GM19240 (cell line): ENCODE data around the gene FANCE.

Source experiments
- DNase-seq: peaks from one replicate; pipeline ENCODE4 v3.0.0; 2011; ENCODE audit warnings: low spot score; ENCODE audit not compliant: insufficient read length

The FANCE gene

DNA sequence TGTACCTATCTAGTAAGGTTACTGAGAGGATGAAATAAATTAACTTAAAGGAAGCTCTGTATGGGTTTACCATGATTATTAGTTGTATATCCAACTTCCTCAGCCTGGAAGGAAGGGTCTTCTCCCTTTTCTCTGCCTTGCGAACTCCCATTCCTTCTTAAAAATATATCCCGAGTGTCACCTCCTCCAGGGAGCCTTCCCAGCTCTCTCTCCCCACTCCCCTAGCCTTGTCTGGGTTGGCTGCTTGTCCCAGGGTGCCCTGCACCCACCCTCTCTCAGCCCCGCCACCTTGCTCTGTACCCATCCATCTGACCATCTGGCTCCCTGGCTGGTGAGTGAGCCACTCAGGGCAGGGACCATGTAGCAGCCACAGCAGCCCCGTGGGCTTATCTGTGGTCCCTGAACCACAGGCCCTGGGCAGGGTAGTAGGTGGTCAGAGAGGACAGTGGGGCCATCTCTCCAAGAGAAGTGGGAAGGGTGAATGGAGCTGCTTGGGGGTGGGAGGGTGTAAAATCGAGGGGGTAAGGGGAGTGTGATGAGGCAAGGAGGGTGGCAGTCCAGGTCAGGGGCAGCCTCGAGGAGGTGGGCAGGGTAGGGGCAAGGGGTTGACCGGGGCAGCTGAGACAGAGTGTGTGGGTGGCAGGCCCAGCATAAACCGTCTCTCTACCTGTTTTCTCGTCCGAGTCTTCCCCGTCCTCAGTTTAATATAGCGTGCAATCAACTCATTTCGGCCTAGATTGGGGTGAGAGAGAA is 31.9 kb downstream of the FANCE start:
- DNase-seq = no peak

DNA sequence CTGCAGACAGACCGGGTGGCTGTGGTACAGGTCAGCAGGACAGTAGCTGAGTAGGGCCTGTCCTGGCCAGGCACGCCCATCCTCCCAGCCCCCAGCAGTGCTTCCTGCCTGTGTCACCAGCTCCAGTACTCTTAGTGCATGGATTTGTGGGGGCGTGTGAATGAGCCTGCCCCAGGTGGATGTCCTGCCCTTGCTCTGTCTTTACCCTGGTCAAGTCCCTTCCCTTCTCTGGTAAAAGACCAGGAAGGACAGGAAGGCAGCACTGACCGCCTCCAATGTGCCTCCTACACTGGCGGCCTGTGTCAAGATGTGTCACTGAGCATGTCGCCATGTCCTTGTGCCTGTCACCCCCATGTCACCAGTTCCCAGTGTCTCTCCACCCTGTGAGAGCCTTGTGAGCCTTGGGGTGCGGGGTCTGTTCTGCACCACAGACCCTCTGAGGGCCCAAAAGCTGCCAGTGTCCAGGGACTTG is 32.8 kb downstream of the FANCE start:
- DNase-seq = no peak

DNA sequence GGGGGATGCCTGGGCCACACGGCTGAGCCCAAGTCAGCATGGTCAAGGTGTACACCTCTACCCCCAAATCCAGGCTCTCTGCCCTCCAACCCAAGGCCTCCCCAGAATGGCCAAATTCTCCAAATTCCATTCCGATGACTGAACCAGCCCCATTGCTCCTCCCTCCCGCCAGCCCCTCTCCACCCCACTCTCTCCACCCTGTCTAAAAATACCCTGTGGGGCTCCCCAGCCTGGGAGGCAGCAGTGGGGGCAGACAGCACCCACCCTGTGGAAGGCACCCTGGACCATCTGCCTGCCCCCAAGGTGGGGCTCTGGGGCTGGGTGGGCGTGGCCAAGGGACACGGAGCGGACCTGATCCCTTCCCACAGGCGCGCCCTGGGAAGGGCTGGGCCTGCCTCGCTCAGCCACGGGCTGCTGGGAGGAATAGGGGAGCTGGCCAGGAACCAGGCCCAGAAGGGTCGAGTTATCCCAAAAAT is 33.3 kb downstream of the FANCE start:
- DNase-seq = no peak

DNA sequence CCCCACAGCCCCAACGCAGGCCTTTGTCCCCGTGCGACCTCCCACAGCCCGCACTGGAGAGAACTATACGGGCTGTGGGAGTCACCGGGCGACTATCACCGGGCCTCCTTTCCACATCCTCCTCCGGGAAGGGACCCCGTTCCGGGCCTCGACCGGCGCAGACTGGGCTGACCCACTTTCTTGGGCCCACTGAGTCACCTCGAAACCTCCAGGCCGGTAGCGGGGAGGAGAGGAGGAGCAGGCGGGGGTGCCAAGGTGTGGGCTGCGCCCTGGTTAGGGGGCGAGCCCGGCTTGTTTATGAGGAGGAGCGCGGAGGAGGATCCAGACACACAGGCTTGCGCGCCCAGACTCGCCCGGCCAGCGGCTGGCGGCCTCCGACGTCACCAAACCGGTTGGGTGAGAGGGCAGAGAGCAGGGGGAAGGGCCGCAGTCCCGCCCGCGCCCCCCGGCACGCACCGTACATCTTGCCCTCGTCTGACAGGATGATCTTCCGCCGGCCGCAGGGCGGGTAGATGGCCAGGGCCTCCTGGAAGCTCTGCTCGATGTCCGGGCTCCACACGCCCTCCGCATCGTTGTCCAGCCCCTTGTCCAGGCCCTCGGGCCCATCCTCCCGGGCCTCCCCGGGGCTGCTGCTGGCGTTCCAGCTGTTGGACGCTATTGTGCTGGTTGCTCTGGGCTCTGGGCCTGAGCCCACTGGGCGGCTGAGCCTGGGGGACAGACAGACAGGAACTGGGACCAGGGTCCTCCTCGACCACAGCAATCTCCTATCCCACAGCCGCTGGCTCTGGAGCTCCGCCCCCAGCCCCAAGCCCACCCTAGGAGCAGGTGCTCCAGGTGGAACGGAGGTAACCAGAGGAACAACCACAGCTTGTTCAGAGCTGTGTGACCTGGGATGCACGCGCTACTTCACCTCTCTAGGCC is 34.1 kb downstream of the FANCE start:
- no peak for DNase-seq

DNA sequence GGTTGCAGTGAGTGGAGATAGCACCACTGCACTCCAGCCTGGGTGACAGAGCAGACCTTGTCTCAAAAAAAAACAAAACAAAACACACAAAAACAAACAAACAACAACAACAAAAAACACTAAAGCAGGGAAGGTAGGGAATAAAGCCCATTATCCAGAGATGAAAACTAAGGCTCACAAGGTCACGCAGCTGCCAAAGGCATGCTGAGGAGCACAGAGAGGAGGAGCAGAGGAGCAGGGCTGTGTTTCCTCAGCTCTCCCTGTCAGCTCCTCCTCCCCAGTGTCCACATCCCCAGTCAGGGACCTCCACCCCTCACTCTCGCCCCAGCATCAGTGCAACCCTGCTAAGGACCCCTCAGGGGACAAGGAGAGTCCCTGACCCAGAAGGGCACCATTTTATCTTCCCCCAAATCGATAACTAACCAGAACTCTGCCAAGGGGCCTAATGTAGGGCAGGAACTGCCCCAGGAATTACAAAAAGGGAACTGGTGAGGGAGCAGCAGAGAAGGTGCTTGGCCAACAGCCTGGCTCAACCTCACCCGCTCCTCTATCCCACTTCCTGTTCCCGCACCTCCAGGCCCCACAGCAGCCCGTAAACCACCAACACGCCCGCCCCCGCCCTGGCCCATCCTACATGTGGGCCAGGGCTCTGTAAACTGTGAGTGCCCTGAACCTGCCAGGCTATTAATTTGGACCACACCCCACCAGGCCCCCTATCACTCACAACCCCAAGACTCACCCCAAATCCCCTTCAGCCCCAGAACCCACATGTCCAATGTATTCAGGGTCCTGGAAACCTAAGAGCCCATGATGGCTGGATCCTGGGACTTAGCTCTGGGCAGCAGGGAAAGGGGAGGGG is 35.7 kb downstream of the FANCE start:
- DNase-seq = no peak

DNA sequence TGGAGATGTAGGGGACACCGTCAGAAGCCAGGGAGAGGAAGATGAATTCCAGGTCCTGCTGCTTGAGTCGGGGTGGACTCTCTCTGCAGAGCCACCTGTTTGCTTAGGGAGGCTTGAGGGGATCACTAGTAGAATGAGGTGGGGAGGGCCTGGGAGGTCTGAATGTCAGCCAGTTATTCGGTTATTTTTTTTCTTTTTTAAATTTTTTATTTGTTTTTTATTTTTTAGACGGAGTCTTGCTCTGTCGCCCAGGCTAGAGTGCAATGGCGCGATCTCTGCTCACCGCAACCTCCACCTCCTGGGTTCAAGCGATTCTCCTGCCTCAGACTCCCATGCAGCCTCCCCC is 36.4 kb downstream of the FANCE start:
- DNase-seq = no peak

DNA sequence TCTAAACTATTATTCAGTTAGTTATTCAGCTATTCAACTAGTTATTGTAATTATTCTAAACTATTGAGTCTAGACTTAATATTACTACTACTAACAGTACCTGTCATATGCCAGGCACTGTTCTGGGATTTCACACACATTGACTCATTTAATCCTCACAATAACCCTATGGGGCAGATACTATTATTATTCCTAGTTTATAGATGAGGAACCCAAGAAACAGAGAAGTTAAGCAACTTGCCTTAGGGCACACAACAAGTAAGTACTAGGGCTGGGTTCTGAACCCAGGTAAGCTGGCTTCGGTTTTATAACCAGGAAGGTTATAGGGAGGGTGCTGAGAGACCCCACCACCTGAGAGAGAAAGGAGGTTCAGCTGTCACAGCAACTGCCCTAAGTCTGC is 36.9 kb downstream of the FANCE start:
- no peak for DNase-seq

DNA sequence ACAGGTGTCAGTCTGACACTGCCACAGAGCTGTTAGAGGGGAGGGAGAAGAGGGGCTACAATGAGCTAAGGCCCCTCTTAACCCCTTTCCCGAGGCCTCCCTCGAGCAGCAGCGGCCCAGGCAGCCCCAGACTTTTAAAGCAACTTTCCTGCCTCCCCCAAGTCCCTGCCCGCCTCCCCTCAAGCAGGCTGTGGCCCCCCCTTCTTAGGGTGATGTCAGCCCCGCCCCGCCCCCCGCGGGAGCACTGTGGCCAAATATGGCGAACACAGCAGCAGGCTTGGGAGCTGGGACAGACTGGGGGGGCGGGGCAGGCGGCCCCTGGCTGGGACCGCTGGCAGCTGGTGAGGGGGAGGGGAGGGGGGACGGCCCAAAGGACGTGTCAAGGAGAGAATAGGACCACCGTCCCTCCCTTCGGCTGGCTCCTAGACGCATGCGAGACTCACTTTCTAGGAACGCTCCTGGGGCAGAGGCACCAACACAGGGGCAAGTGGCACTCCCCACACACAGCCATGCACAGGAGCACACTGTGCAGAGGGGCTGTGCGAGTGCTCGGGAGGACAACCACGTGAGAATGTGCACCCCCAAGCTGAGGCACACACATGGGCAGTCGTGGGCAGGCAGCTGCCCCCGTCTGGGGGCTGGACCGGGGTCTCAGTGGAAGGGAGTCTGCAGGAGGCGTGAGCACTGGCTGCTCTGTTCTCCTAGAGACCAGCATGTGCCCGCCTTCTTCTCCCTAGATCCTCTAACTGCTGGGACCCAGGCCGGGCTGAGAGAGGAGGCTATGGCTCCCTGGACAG is 38.1 kb downstream of the FANCE start:
- DNase-seq = no peak

DNA sequence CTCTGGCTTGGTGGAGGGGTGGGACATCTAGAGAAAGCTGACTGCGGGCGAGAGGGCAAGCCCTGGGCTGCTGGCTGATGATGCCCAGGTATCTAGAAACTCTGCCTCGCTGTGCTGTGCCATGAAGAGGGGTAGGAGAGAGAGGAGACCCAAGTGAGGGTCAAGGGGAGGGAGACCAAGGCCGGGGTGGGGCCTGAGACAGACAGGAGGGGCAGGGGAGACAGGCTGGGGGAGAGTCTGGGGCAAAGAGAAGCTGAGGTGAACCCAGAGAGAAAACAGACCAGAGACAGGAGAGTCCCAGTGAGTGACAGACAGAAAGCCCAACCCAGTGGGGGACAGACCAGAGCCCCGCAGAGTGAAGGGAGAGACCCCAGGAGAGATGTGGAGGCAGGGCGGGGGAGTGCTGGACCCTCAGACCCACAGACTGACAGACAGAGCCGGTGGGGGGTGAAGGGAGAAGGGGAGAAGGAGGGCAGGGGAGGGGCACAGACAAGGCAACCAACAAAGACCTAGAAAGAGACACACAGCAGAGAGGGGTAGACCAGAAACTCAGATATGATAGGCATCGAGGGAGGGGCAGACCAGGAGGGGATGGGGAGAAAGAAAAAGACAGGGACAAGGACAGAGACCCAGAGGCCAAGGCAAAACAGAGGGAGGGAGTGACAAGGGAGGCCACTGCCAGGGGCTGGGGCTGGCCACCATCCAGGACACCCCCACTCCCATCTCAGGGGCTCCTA is 38.9 kb downstream of the FANCE start:
- DNase-seq = no peak

DNA sequence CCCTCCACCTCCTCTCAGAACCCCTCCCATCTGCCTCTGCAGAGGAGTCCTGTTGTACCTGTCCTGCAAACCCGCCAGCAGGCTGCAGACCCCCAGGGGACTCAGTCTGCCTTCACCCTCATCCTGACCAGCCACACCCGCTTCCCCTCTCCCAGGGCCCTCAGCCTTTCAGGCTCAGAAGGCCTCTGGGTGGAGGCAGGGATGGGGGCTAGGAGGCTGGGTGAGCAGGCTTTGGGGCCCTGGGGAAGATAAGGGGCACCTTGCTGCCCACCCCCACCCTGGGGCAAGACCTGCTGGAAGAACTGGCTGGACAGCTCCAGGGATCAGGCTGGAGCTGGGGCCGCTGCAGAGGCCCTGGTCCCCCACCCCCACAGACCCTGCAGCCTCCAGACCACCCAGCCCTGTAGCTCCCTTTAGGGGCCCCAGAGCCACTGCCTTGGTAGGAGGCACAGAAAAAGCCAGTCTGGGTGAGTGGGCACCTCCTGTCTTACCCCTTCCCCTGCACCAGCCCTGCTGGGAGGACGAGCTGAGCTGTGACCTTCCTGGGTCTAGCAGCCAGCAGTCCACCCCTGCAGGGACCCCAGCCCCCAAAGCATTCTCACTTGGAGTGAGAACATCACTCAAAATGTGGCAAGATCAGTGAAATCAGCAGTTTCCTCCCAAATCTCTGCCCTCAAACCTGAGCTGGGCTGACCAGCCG is 39.6 kb downstream of the FANCE start:
- no peak for DNase-seq

DNA sequence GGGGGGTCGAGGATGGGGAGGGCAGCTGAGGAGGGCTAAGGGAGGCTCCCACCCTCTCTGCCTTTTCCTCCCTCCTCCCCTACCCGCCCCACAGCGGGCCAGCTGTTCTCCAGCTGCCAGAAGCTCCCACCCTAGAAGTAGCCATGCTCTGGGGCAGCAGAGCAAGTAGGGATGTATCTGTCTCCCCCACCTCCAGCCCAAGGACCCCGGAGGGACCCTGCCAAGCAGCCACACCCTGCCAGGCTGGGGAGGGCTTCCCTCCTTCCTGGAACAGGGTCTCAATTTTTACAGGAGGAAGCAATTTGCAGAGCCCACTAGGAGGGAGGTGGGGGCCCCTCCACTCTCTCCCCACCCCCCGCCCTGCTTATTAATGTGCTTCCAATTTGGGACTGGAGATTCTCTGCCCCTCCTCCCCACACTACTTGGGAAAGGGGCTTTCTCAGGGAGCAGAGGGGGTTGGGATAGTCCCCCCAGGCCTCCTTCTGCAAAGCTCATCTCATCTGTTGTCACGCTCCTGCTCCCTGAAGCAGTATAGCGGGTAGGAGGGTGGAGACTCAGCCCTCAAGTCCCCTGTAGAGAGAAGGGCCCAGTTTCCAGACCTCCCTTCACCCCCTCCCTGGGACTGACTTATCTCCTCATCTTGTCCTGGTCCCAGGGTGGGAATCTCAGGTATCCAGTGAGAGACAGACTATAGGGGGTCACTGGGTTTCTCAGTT is 40.3 kb downstream of the FANCE start:
- DNase-seq = no peak

DNA sequence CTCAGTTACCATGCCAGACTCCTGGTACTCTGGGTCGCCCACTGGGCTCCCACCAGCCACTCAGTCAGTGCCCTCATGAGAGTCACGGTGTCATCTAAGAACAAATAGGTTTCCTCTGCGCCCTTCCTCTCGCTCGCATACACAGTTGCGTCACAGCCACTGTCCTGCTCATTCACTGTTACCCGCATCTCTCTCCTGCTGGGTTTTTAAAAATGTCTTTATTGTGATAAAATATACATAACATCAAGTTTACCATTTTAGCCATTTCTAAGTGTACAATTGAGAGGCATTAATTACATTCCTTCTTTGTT is 40.8 kb downstream of the FANCE start:
- no peak for DNase-seq

DNA sequence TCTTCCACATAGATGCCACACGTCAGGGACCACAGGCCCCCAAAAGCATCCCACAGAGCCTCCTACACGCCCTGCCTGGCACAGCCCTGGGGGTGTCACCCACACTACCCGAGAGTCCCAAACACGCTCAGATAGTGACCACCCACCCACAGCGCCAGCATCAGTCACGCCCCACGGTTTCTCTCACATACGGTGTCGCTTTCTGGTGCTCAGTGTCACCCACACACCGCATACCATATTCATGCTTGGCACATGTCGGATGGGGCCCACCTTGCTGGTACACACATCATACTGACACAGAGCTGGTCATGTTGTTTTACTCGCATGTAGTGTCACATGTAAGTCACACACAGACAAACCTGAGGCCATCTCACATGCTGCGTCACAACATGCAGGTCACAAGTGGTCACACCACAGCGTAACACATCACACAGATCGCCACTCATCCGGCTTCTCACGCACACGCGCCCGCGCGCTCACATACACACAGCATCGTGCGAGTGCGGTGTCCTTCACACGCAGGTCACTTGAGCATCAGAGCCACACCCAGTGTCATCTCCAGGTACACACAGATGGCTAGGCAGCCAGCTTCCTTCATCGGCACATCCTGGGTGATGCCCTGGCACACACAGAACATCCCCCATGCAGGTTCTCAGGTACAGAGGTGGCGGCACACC is 41.3 kb downstream of the FANCE start:
- no peak for DNase-seq

DNA sequence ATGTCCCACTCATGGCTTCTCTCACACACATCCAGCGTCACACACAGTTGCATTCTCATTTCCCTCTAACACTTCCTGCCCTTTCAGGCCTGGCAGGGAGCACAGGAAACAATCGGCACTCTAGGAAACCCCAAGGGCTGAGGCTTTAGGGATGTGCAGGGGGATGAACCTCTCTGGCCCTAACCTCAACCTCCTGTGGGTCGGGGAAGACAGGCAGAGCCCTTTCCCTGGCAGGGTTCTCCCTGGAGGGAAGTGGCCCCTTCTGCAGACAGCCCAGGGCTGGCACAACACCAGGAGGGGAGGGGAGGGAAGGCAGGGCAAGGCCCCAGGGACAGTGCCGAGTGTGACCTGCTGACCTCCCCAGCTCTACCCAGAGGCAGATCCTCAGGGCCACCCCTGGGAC is 42.0 kb downstream of the FANCE start:
- DNase-seq = no peak

DNA sequence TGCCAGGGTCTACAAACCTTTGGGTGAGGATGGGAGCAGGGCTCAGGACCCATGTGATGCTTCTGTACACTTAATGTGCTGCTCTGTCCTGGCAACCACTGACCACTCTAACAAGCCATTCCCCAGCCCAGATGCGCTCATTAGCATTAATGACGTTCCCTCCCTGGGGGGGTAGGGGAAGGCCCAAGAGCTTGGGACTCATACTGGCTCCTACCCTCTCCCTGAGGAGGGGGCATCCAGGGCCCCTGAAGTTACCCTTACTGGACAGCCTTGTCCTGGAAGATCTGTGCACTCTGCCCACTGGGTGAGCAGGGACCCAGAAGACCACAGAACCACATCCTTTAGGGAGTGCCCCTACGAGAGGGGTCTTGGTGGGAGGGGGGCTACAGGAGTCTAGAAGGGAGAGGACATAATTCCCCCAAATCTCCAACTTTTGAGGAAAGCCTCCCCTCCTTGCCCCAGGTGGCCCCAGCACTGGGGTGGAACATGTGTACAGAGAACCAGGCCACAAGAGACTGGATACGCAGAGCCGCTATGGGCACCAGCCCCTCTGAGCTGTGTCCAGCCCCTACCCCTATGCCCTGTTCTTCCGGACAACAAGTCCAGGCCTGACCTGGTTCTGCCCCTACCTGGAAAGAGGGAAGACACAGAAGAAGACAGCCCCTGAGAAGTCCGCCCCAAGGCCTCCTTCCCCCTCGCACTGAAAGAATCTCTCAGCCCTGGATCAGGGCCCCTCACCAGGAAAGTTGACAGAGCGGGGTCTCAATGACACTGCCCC is 43.3 kb downstream of the FANCE start:
- no peak for DNase-seq

DNA sequence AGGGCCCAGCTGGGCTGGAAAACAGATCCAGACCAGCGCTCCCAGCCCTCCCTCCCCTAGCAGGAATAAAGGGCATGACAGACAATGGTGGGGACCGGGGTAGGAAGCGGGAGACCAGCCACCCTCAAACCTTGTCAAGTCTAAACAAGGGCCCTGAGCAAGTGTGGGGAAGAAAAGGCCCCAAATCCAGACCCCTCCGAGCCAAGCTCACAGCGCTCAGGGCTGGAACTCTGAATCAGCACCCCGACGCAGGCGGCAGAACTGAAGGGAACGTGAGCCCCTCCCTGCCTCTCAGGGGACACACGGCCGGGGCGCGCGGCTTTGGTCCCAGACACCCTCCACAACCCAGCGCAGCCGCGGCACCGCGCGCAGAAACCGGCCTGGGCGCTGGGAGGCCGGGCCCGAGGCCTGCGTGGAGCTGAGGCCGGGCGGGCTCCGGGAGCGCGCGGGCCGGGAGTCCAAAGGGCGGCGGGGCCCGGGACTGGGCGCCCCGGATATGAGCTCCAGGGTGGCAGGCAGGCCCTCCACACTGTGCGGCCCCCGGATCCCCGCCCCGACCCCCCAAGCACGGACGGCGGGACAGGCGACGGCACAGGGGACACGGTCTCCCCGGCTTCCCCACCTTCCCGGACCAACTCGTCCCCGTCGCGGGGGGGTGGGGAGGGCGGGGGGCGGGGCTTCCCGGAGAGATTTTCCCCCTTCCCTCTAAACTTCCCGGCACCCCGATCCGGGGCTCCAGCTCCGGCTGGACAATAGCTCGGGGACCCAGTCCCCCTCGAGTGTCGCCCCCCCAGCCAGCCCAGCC is 44.1 kb downstream of the FANCE start:
- no peak for DNase-seq
